Naive thymus-derived CD4-positive, alpha-beta T cell (primary cell): ENCODE results near the gene PDP2. TPM values are rescaled to one million over a fixed set of nuclear protein-coding genes. Genes with fewer than 3 reads are reported as not detected.

Source experiments
- ATAC-seq: fragments of 150-1000 bp; cut with Tn5 transposase; 2 replicates; pipeline ENCODE4 v1.10.0; 2021; ENCODE audit warnings: mild to moderate bottlenecking, moderate library complexity
- CTCF ChIA-PET: fragments of 350-600 bp; sonication (Branson Sonifier 250); formaldehyde crosslinking; loops from one replicate; lab custom pipeline; 2021; ENCODE audit warnings: antibody characterized with exemption; lab: Charles Lee
- POLR2A ChIA-PET: fragments of 350-600 bp; sonication (Branson Sonifier 250); formaldehyde crosslinking; loops from one replicate; lab custom pipeline; 2021; ENCODE audit warnings: antibody characterized with exemption, inconsistent platforms; lab: Charles Lee
- DNase-seq, 9 donors: peaks; one replicate each; pipeline versions ENCODE4 v3.0.0 to v3.0.0-alpha.2; 2020 to 2022; ENCODE audit warnings: mixed read lengths in 1 of 9
- H3K27ac ChIP-seq: one replicate; pipeline ENCODE4 v1.7.0; 2013; ENCODE audit warnings: mild to moderate bottlenecking, low read depth, low read length, moderate library complexity
- H3K27me3 ChIP-seq, 2 donors: one replicate each; pipeline ENCODE4 v1.7.0; 2013; ENCODE audit warnings: low read length in 2 of 2, mild to moderate bottlenecking in 2 of 2, moderate library complexity in 2 of 2; ENCODE audit not compliant: control insufficient read depth in 2 of 2, insufficient read depth in 2 of 2
- H3K36me3 ChIP-seq, 3 experiments: 1 replicate in 2 of 3; 2 replicates in 1 of 3; pipeline ENCODE4 v1.7.0; 2013; ENCODE audit warnings: low read length in 3 of 3, mild to moderate bottlenecking in 3 of 3, moderate library complexity in 1 of 3; ENCODE audit not compliant: insufficient read depth in 3 of 3, control insufficient read depth in 2 of 3
- H3K4me1 ChIP-seq, 2 donors: one replicate each; pipeline ENCODE4 v1.7.0; 2013; ENCODE audit warnings: low read length in 2 of 2, mild to moderate bottlenecking in 2 of 2, moderate library complexity in 1 of 2; ENCODE audit not compliant: control insufficient read depth in 2 of 2, insufficient read depth in 2 of 2
- H3K4me3 ChIP-seq: 2 replicates; pipeline ENCODE4 v1.7.0; 2013; ENCODE audit warnings: mild to moderate bottlenecking, low read length
- H3K9me3 ChIP-seq, 3 experiments: 1 replicate in 2 of 3; 2 replicates in 1 of 3; pipeline ENCODE4 v1.7.0; 2013; ENCODE audit warnings: low read length in 3 of 3; ENCODE audit not compliant: control insufficient read depth in 2 of 3
- H3K27ac Mint-ChIP-seq, 9 donors: one replicate each; pipeline ENCODE4 v1.8.0; 2020 to 2022; ENCODE audit warnings: mixed read lengths in 9 of 9, mild to moderate bottlenecking in 8 of 9, moderate library complexity in 5 of 9, inconsistent platforms in 2 of 9
- H3K27me3 Mint-ChIP-seq, 5 donors: one replicate each; pipeline ENCODE4 v1.8.0; 2021 to 2022; ENCODE audit warnings: mixed read lengths in 5 of 5, mild to moderate bottlenecking in 1 of 5
- H3K36me3 Mint-ChIP-seq, 5 donors: one replicate each; pipeline ENCODE4 v1.8.0; 2020 to 2022; ENCODE audit warnings: mixed read lengths in 5 of 5, mild to moderate bottlenecking in 3 of 5, inconsistent platforms in 1 of 5
- H3K4me1 Mint-ChIP-seq, 7 donors: one replicate each; pipeline ENCODE4 v1.8.0; 2020 to 2022; ENCODE audit warnings: mixed read lengths in 7 of 7, mild to moderate bottlenecking in 3 of 7, inconsistent platforms in 1 of 7
- H3K4me3 Mint-ChIP-seq, 10 donors: one replicate each; pipeline ENCODE4 v1.8.0; 2020 to 2022; ENCODE audit warnings: mild to moderate bottlenecking in 10 of 10, mixed read lengths in 10 of 10, moderate library complexity in 6 of 10, inconsistent platforms in 2 of 10
- H3K9me3 Mint-ChIP-seq, 11 donors: one replicate each; pipeline ENCODE4 v1.8.0; 2020 to 2022; ENCODE audit warnings: mixed read lengths in 11 of 11, mild to moderate bottlenecking in 4 of 11, inconsistent platforms in 1 of 11, moderate library complexity in 1 of 11
- intact Hi-C, 2 donors: fragments of 100-400 bp; cut with micrococcal nuclease; formaldehyde crosslinking; loops; one replicate each; pipeline ENCODE4 v1.15.1; 2023
- polyA plus RNA-seq, 2 donors: library from polyadenylated mRNA; unstranded; fragments of 300-500 nt; fragmentation: Illumina TruSeq; gene quantifications; one replicate each; pipeline ENCODE4 v1.2.3, GENCODE V29; 2021
- total RNA-seq, 6 experiments: library from RNA in 5 of 6; stranded (reverse) in 5 of 6; gene quantifications; 1 replicate in 5 of 6; 2 replicates in 1 of 6; pipeline ENCODE4 v1.2.3 and lab custom pipeline; 2021 to 2026

The PDP2 gene
- total and polyA plus RNA-seq, 7 experiments from 2014 or later = 1.6 to 24.0 (median 6.5) TPM

DNA sequence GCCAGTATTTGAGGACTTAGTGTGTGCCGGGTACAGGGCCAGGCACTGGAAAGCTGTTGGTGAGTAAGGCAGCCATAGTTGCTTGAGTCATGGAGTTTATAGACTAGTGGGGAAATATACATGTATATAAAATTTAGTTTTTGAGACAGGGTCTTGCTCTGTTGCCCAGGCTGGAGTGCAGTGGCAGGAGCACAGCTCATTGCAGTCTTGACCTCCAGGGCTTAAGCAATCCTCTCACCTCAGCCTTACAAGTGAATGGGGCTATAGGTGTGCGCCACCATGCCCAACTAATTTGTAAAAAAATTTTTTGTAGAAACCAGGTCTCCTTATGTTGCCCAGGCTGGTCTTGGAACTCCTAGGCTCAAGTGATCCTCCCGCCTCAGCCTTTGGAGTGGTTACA is 2.4 kb downstream of the PDP2 start:
- ChIA-PET CTCF (interaction anchor here (0.6 to 3.4 kb wide), 3 partner anchors 10 to 52 kb away, joined by 4 to 26 read pairs (median 8); partner anchors contain the start of gene NAE1), POLR2A (interaction anchor here (0.6 to 1.0 kb wide), 3 partner anchors 10 to 272 kb away, joined by 3 to 4 read pairs (median 3); no protein-coding TSS in a partner anchor)
- Mint-ChIP-seq H3K36me3 (peaks cover 0 to 20% (median 4%) of the 10 kb centered on the region in 5 donors), H3K27me3 (no peaks in the 10 kb centered on the region), H3K9me3 (no peaks in the 10 kb centered on the region), H3K4me1 (peaks cover 22 to 63% (median 42%) of the 10 kb centered on the region in 7 donors), H3K4me3 (peak overlapping the region in 3 of 10 donors; percentile 25 to 99 (median 95)), H3K27ac (peak overlapping the region in 1 of 9 donors; percentile 20)
- no peak for ATAC-seq
- Histone ChIP-seq H3K36me3 (peaks cover 0 to 34% (median 0%) of the 10 kb centered on the region in 3 experiments), H3K27ac (no peak overlapping the region), H3K9me3 (no peaks in the 10 kb centered on the region), H3K4me1 (peaks cover 4 to 12% of the 10 kb centered on the region in 2 donors), H3K4me3 (no peak overlapping the region), H3K27me3 (no peaks in the 10 kb centered on the region)
- no peak for DNase-seq
- intact Hi-C loops = loop anchor here (5.0 kb wide), 2 partner anchors 50 to 330 kb away; partner anchors contain the start of genes CIAO2B (in 2 of the 2), CKLF (in 1 of the 2) and TK2 (in 1 of the 2)

GRCh38 chr16:66885491-66885890 is 5.2 kb downstream of the PDP2 start:
- intact Hi-C loops = no loop called here
- Histone ChIP-seq H3K4me3 (no peak overlapping the region), H3K9me3 (no peaks in the 10 kb centered on the region), H3K27ac (no peak overlapping the region), H3K36me3 (peaks cover 0 to 36% (median 0%) of the 10 kb centered on the region in 3 experiments), H3K27me3 (no peaks in the 10 kb centered on the region), H3K4me1 (peaks cover 0 to 8% of the 10 kb centered on the region in 2 donors)
- ChIA-PET CTCF (interaction anchor here (0.7 to 1.2 kb wide), 2 partner anchors 55 to 59 kb away, joined by 3 read pairs; partner anchors contain the start of gene NAE1), POLR2A (no interaction called here)
- Mint-ChIP-seq H3K27me3 (no peaks in the 10 kb centered on the region), H3K4me1 (peaks cover 11 to 47% (median 37%) of the 10 kb centered on the region in 7 donors), H3K4me3 (no peak overlapping the region), H3K27ac (peak overlapping the region in 1 of 9 donors; percentile 29), H3K36me3 (peaks cover 0 to 20% (median 4%) of the 10 kb centered on the region in 5 donors), H3K9me3 (no peaks in the 10 kb centered on the region)
- DNase-seq = no peak
- ATAC-seq = no peak

DNA sequence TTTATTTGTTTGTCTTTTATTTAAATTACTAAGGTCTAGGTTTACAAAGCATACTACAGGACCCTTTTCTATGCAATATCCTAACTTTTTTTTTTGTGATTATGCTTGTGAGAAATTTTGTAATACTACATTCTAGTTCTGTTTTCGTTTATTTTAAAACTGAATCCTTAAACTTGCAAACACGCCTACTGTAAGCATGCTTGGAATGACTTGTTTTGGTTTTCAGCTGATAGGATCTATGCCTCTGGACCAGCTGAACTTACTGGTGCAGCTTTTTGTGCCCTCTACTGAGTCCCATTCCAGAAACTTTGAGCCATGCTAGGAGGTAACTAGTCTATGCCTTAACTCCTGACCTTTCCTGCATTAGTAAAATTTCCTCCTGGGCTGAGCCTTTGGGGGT is 6.0 kb downstream of the PDP2 start:
- no peaks in the 10 kb centered on the region for H3K27me3 Mint-ChIP-seq
- CTCF ChIA-PET = interaction anchor here (0.7 to 1.2 kb wide), 2 partner anchors 56 to 58 kb away, joined by 3 read pairs; partner anchors contain the start of gene NAE1
- intact Hi-C loops = no loop called here
- H3K36me3 Mint-ChIP-seq = peaks cover 0 to 20% (median 4%) of the 10 kb centered on the region in 5 donors
- H3K36me3 ChIP-seq = peaks cover 0 to 32% (median 0%) of the 10 kb centered on the region in 3 experiments
- H3K4me3 ChIP-seq = no peak overlapping the region
- H3K27ac Mint-ChIP-seq = no peak overlapping the region
- peaks cover 0 to 2% (median 0%) of the 10 kb centered on the region in 11 donors for H3K9me3 Mint-ChIP-seq
- peaks cover 0 to 7% of the 10 kb centered on the region in 2 donors for H3K4me1 ChIP-seq
- H3K27ac ChIP-seq = no peak overlapping the region
- no peaks in the 10 kb centered on the region for H3K27me3 ChIP-seq
- ATAC-seq (no peak), DNase-seq (no peak)
- no peaks in the 10 kb centered on the region for H3K9me3 ChIP-seq
- POLR2A ChIA-PET = no interaction called here
- peaks cover 10 to 49% (median 37%) of the 10 kb centered on the region in 7 donors for H3K4me1 Mint-ChIP-seq
- H3K4me3 Mint-ChIP-seq = no peak overlapping the region

DNA sequence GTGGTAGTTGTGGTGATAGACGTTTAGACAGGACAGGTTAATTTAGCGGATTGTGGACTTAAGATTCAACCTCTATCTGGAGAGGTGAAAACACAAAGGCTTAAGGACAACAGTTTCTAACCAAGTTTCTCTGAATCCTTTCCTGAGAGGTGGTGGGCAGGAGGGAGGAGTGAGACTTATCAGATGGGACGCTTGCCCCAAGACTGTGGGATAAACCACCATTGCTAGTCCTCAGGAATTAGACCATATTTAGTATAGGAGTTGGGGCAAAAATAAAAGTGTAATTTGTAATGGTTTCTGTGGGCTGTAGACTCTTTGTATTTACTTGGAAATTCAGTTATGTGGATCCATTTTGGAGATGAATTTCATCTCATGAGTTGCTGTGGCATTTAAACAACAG is 6.6 kb downstream of the PDP2 start:
- CTCF ChIA-PET = interaction anchor here (1.4 kb wide), 1 partner anchor 14 kb away, joined by 4 read pairs; no protein-coding TSS in a partner anchor
- H3K4me1 ChIP-seq = peaks cover 0 to 1% of the 10 kb centered on the region in 2 donors
- intact Hi-C loops = no loop called here
- H3K4me3 ChIP-seq = no peak overlapping the region
- Mint-ChIP-seq H3K36me3 (peaks cover 0 to 20% (median 4%) of the 10 kb centered on the region in 5 donors), H3K4me1 (peaks cover 6 to 45% (median 33%) of the 10 kb centered on the region in 7 donors), H3K4me3 (no peak overlapping the region), H3K27ac (no peak overlapping the region), H3K27me3 (no peaks in the 10 kb centered on the region), H3K9me3 (peaks cover 0 to 2% (median 0%) of the 10 kb centered on the region in 11 donors)
- H3K27me3 ChIP-seq = no peaks in the 10 kb centered on the region
- ATAC-seq = no peak
- H3K27ac ChIP-seq = no peak overlapping the region
- POLR2A ChIA-PET = no interaction called here
- no peak for DNase-seq
- H3K36me3 ChIP-seq = peaks cover 0 to 32% (median 0%) of the 10 kb centered on the region in 3 experiments
- H3K9me3 ChIP-seq = no peaks in the 10 kb centered on the region

DNA sequence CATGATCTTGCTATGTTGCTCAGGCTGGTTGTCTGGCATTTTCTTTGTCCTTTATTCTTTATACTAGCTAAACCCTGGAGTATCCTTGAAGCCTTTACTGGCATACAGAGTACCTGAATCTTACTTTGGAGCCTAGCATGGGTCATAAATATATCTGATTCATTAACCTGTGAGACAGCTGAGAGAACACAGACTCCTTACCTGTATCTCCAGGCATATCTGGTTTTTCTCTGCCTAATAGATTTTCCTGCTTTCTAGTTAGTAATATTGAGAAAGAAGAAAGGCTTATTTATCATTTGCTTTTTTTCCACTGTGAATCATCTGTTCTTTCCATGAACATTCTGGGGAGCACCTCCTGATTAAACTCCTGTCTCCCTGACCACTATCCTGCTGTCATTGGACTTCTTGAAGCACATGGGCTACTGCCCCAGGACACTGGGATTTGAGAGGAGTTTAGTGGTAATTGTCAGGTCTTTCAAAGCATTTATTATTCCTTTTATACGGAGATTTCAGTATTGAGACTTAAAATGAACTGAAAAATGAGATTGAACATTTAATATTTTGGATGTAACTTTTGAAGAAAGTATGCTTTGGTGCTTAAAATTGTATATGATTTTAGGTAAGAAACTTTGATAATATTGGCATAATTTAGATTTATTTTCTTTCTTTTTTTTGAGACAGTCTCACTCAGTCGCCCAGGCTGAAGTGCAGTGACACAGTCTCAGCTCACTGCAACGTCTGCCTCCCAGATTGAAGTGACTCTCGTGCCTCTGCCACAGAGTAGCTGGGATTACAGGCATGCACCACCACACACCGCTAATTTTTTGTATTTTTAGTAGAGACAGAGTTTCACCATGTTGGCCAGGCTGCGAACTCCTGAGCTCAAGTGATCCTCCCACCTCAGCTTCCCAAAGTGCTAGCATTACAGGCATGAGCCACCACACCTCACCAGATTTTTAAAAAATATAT is 8.6 kb downstream of the PDP2 start:
- no peak overlapping the region for H3K4me3 Mint-ChIP-seq
- H3K27me3 ChIP-seq = no peaks in the 10 kb centered on the region
- peaks cover 0 to 2% (median 0%) of the 10 kb centered on the region in 11 donors for H3K9me3 Mint-ChIP-seq
- peak overlapping the region in 2 of 9 donors; percentile 26 to 33 for H3K27ac Mint-ChIP-seq
- ATAC-seq (no peak), DNase-seq (no peak)
- POLR2A ChIA-PET = interaction anchor here (0.6 to 0.8 kb wide), 3 partner anchors 9 to 578 kb away, joined by 3 read pairs; partner anchors contain the start of gene PDP2
- peaks cover 0 to 32% (median 0%) of the 10 kb centered on the region in 3 experiments for H3K36me3 ChIP-seq
- no peak overlapping the region for H3K4me3 ChIP-seq
- H3K4me1 Mint-ChIP-seq = peaks cover 9 to 46% (median 31%) of the 10 kb centered on the region in 7 donors
- no peak overlapping the region for H3K27ac ChIP-seq
- intact Hi-C loops = no loop called here
- no peaks in the 10 kb centered on the region for H3K27me3 Mint-ChIP-seq
- H3K4me1 ChIP-seq = peaks cover 0 to 3% of the 10 kb centered on the region in 2 donors
- CTCF ChIA-PET = interaction anchor here (1.4 kb wide), 1 partner anchor 16 kb away, joined by 4 read pairs; no protein-coding TSS in a partner anchor
- H3K36me3 Mint-ChIP-seq = peaks cover 0 to 20% (median 4%) of the 10 kb centered on the region in 5 donors
- no peaks in the 10 kb centered on the region for H3K9me3 ChIP-seq

DNA sequence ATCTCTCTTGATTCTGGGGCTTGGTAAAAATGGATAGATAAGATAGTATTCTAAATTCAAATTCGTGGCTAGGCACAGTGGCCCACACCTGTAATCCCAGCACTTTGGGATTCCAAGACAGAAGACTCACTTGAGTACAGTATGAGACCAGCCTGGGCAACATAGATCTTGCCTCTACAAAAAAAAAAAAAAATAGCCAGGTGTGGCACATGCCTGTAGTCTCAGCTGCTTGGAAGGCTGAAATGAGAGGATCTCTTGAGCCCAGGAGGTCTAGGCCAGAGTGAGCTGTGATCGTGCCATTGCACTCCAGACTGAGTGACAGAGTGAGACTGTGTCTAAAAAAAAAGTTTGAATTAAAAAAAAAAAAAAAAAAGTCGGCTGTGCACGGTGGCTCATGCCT is 9.3 kb downstream of the PDP2 start:
- Mint-ChIP-seq H3K4me1 (peaks cover 9 to 51% (median 31%) of the 10 kb centered on the region in 7 donors), H3K9me3 (peaks cover 0 to 2% (median 0%) of the 10 kb centered on the region in 11 donors), H3K27ac (peak overlapping the region in 1 of 9 donors; percentile 33), H3K4me3 (no peak overlapping the region), H3K27me3 (no peaks in the 10 kb centered on the region), H3K36me3 (peaks cover 0 to 16% (median 3%) of the 10 kb centered on the region in 5 donors)
- DNase-seq (no peak), ATAC-seq (no peak)
- Histone ChIP-seq H3K27me3 (no peaks in the 10 kb centered on the region), H3K4me1 (peaks cover 0 to 3% of the 10 kb centered on the region in 2 donors), H3K9me3 (no peaks in the 10 kb centered on the region), H3K36me3 (peaks cover 0 to 26% (median 0%) of the 10 kb centered on the region in 3 experiments), H3K27ac (no peak overlapping the region), H3K4me3 (no peak overlapping the region)
- intact Hi-C loops = loop anchor here in 1 of 2 donors (10.0 kb wide), 1 partner anchor 125 kb away; no protein-coding TSS in a partner anchor
- CTCF ChIA-PET = interaction anchor here (0.8 kb wide), 1 partner anchor 281 kb away, joined by 3 read pairs; no protein-coding TSS in a partner anchor
- POLR2A ChIA-PET = interaction anchor here (0.6 to 0.8 kb wide), 3 partner anchors 10 to 240 kb away, joined by 3 to 6 read pairs (median 3); partner anchors contain the start of gene PDP2
